ENCODE data around the gene POU2F1.

Gene POU2F1

GRCh38 chr1:167442854-167443565 lies 222.3 kb downstream of the POU2F1 start:
- no peak for DNase-seq (ENCODE audit: low spot score)

- no peak for DNase-seq (ENCODE audit: low spot score)
These were observed 223.1 kb downstream of the POU2F1 start for GRCh38 chr1:167443757-167444156.

- DNase-seq (ENCODE audit: low spot score): no peak
These were observed 226.3 kb downstream of the POU2F1 start for GRCh38 chr1:167446966-167447365.

- no peak for DNase-seq (ENCODE audit: low spot score)
These were observed 226.9 kb downstream of the POU2F1 start for GRCh38 chr1:167447521-167448136.

- no peak for DNase-seq (ENCODE audit: low spot score)
These were observed 230.2 kb downstream of the POU2F1 start for GRCh38 chr1:167450843-167451242.

- no peak for DNase-seq (ENCODE audit: low spot score)
These were observed 231.8 kb downstream of the POU2F1 start for GRCh38 chr1:167452483-167452882.

- no peak for DNase-seq (ENCODE audit: low spot score)
These were observed 232.4 kb downstream of the POU2F1 start for GRCh38 chr1:167453123-167453522.

- DNase-seq (ENCODE audit: low spot score): no peak
These were observed 233.7 kb downstream of the POU2F1 start for GRCh38 chr1:167454304-167454893.

GRCh38 chr1:167454894-167455785 lies 234.5 kb downstream of the POU2F1 start:
- peak; percentile 13 for DNase-seq (ENCODE audit: low spot score)

GRCh38 chr1:167455786-167456446 lies 235.2 kb downstream of the POU2F1 start:
- DNase-seq (ENCODE audit: low spot score): peak; percentile 7

- DNase-seq (ENCODE audit: low spot score): no peak
These were observed 235.8 kb downstream of the POU2F1 start for GRCh38 chr1:167456524-167456923.

- no peak for DNase-seq (ENCODE audit: low spot score)
These were observed 236.2 kb downstream of the POU2F1 start for GRCh38 chr1:167456926-167457325.

- no peak for DNase-seq (ENCODE audit: low spot score)
These were observed 237.4 kb downstream of the POU2F1 start for GRCh38 chr1:167457936-167458584.

GRCh38 chr1:167460836-167461235 lies 240.2 kb downstream of the POU2F1 start:
- no peak for DNase-seq (ENCODE audit: low spot score)

- no peak for DNase-seq (ENCODE audit: low spot score)
These were observed 241.7 kb downstream of the POU2F1 start for GRCh38 chr1:167462341-167462740.

- no peak for DNase-seq (ENCODE audit: low spot score)
These were observed 242.4 kb downstream of the POU2F1 start for GRCh38 chr1:167463080-167463479.

- no peak for DNase-seq (ENCODE audit: low spot score)
These were observed 243.3 kb downstream of the POU2F1 start for GRCh38 chr1:167463875-167464575.

- DNase-seq (ENCODE audit: low spot score): no peak
These were observed 244.3 kb downstream of the POU2F1 start for GRCh38 chr1:167465018-167465417.

- no peak for DNase-seq (ENCODE audit: low spot score)
These were observed 245.1 kb downstream of the POU2F1 start for GRCh38 chr1:167465743-167466142.

GRCh38 chr1:167467126-167467710 lies 246.5 kb downstream of the POU2F1 start:
- DNase-seq (ENCODE audit: low spot score): no peak
